IMR-90 (cell line): ENCODE results near the gene GDF10. TPM values are rescaled to one million over a fixed set of nuclear protein-coding genes. Genes with fewer than 3 reads are reported as not detected.

ENCODE experiments used
- ATAC-seq: fragments of 200-7000 bp; cut with Tn5 transposase; 2 replicates; pipeline ENCODE4 v1.9.1; 2020; ENCODE audit warnings: low read depth, mild to moderate bottlenecking, moderate library complexity
- BruUV-seq: library from RNA; stranded (reverse); fragments of 400-500 nt; replicated peaks from 2 replicates; lab custom pipeline; 2021; lab: Mats Ljungman, UMichigan
- CTCF ChIA-PET: fragments of 300-600 bp; formaldehyde crosslinking; extraction: SDS; loops from one replicate; lab custom pipeline; 2021; ENCODE audit warnings: antibody characterized with exemption; lab: Yijun Ruan, JAX
- POLR2A ChIA-PET: fragments of 300-600 bp; sonication (Branson Sonifier 250); formaldehyde crosslinking; loops from one replicate; lab custom pipeline; 2022; ENCODE audit warnings: antibody characterized with exemption; ENCODE audit not compliant: unreplicated experiment; lab: Charles Lee
- DNase-seq: peaks from one replicate; pipeline ENCODE4 v3.0.0; 2013
- H2AFZ ChIP-seq: replicated peaks from 2 replicates; pipeline ENCODE3; 2013; ENCODE audit warnings: low read length, mild to moderate bottlenecking; ENCODE audit not compliant: poor library complexity
- H2AK5ac ChIP-seq: 2 replicates; pipeline ENCODE4 v1.6.1; 2013; ENCODE audit warnings: low read depth, low read length, inconsistent platforms
- H2AK9ac ChIP-seq: replicated peaks from 2 replicates; pipeline ENCODE3; 2013; ENCODE audit warnings: mild to moderate bottlenecking, low read depth, low read length, moderate library complexity; ENCODE audit not compliant: poor library complexity
- H2BK120ac ChIP-seq: 2 replicates; pipeline ENCODE4 v1.6.1; 2013; ENCODE audit warnings: low read depth, low read length, inconsistent platforms
- H2BK15ac ChIP-seq: 3 replicates; pipeline ENCODE4 v1.6.1; 2013; ENCODE audit warnings: low read depth, low read length, inconsistent platforms
- H2BK20ac ChIP-seq: 2 replicates; pipeline ENCODE4 v1.6.1; 2013; ENCODE audit warnings: low read depth, mild to moderate bottlenecking, inconsistent platforms, low read length, moderate library complexity
- H2BK5ac ChIP-seq: 2 replicates; pipeline ENCODE4 v1.6.1; 2013; ENCODE audit warnings: mild to moderate bottlenecking, low read depth, low read length, inconsistent platforms; ENCODE audit not compliant: poor library complexity, severe bottlenecking
- H3K14ac ChIP-seq: replicated peaks from 2 replicates; pipeline ENCODE4 v1.6.1; 2013; ENCODE audit warnings: low read depth, low read length, inconsistent platforms
- H3K18ac ChIP-seq: 2 replicates; pipeline ENCODE4 v1.6.1; 2013; ENCODE audit warnings: low read depth, low read length, control low read depth
- H3K23ac ChIP-seq: 2 replicates; pipeline ENCODE4 v1.6.1; 2013; ENCODE audit warnings: low read depth, low read length, inconsistent platforms
- H3K27ac ChIP-seq: 2 replicates; pipeline ENCODE4 v1.5.1; 2013; ENCODE audit warnings: mild to moderate bottlenecking, control low read depth, low read length; ENCODE audit not compliant: insufficient read depth
- H3K27me3 ChIP-seq: 2 replicates; pipeline ENCODE4 v1.6.1; 2013; ENCODE audit warnings: low read length; ENCODE audit not compliant: control insufficient read depth, insufficient read depth
- H3K36me3 ChIP-seq: 2 replicates; pipeline ENCODE4 v1.6.1; 2013; ENCODE audit warnings: low read length, mixed read lengths; ENCODE audit not compliant: control insufficient read depth, insufficient read depth
- H3K4ac ChIP-seq: 2 replicates; pipeline ENCODE4 v1.6.1; 2013; ENCODE audit warnings: low read depth, low read length, inconsistent platforms
- H3K4me1 ChIP-seq: 2 replicates; pipeline ENCODE4 v1.6.1; 2013; ENCODE audit warnings: low read length, mixed read lengths; ENCODE audit not compliant: control insufficient read depth, insufficient read depth
- H3K4me2 ChIP-seq: 2 replicates; pipeline ENCODE4 v1.6.1; 2013; ENCODE audit warnings: low read depth, mild to moderate bottlenecking, control low read depth, low read length, moderate library complexity
- H3K4me3 ChIP-seq: 2 replicates; pipeline ENCODE4 v1.5.1; 2013; ENCODE audit warnings: low read depth, mild to moderate bottlenecking, control low read depth, low read length, moderate library complexity; ENCODE audit not compliant: insufficient read depth
- H3K56ac ChIP-seq: 2 replicates; pipeline ENCODE4 v1.6.1; 2013; ENCODE audit warnings: low read length, inconsistent platforms; ENCODE audit not compliant: insufficient read depth; ENCODE audit errors: extremely low read depth
- H3K79me1 ChIP-seq, 2 experiments: 2 replicates each; pipeline ENCODE4 v1.6.1; 2013; ENCODE audit warnings: low read length in 2 of 2, inconsistent platforms in 1 of 2, low read depth in 1 of 2
- H3K9ac ChIP-seq: 2 replicates; pipeline ENCODE4 v1.6.1; 2013; ENCODE audit warnings: low read depth, low read length, control low read depth
- H3K9me1 ChIP-seq: 2 replicates; pipeline ENCODE4 v1.6.1; 2013; ENCODE audit warnings: low read length, inconsistent platforms; ENCODE audit not compliant: insufficient read depth
- H3K9me3 ChIP-seq: 2 replicates; pipeline ENCODE4 v1.6.1; 2013; ENCODE audit warnings: low read length; ENCODE audit not compliant: control insufficient read depth, insufficient read depth
- H4K20me1 ChIP-seq: 2 replicates; pipeline ENCODE4 v1.6.1; 2013; ENCODE audit warnings: low read length, inconsistent platforms; ENCODE audit not compliant: insufficient read depth
- H4K5ac ChIP-seq: 2 replicates; pipeline ENCODE4 v1.6.1; 2013; ENCODE audit warnings: mild to moderate bottlenecking, low read depth, low read length, control low read depth
- H4K8ac ChIP-seq, 2 experiments: 2 replicates each; pipeline ENCODE4 v1.6.1; 2013; ENCODE audit warnings: low read depth in 2 of 2, low read length in 2 of 2, control low read depth in 1 of 2, inconsistent platforms in 1 of 2
- H4K91ac ChIP-seq: 2 replicates; pipeline ENCODE4 v1.6.1; 2013; ENCODE audit warnings: low read depth, low read length, inconsistent platforms; ENCODE audit not compliant: insufficient read depth
- CEBPB ChIP-seq: IDR thresholded peaks from 2 replicates; pipeline ENCODE4 v1.6.1; 2012; ENCODE audit warnings: low read depth, low read length, improper control_type of control experiment
- CHD1 ChIP-seq: IDR thresholded peaks from 2 replicates; pipeline ENCODE4 v1.6.1; 2012; ENCODE audit warnings: low read depth, low read length, improper control_type of control experiment
- FOS ChIP-seq: fragments of 150-350 bp; IDR thresholded peaks from 2 replicates; pipeline ENCODE4 v1.6.1; 2016; ENCODE audit warnings: low read depth, low read length
- MAFK ChIP-seq: IDR thresholded peaks from 2 replicates; pipeline ENCODE4 v1.6.1; 2012; ENCODE audit warnings: low read depth, low read length, improper control_type of control experiment
- MAZ ChIP-seq: IDR thresholded peaks from 2 replicates; pipeline ENCODE4 v1.6.1; 2012; ENCODE audit warnings: low read depth, mild to moderate bottlenecking, low read length, improper control_type of control experiment, moderate library complexity, borderline replicate concordance
- MXI1 ChIP-seq: IDR thresholded peaks from 2 replicates; pipeline ENCODE4 v1.6.1; 2012; ENCODE audit warnings: low read depth, mild to moderate bottlenecking, low read length, moderate library complexity, borderline replicate concordance
- POLR2A ChIP-seq: IDR thresholded peaks from 2 replicates; pipeline ENCODE4 v1.6.1; 2012; ENCODE audit warnings: mild to moderate bottlenecking, low read depth, low read length
- RCOR1 ChIP-seq: IDR thresholded peaks from 2 replicates; pipeline ENCODE4 v1.6.1; 2012; ENCODE audit warnings: mild to moderate bottlenecking, low read length, improper control_type of control experiment; ENCODE audit not compliant: insufficient replicate concordance
- RFX5 ChIP-seq: IDR thresholded peaks from 2 replicates; pipeline ENCODE4 v1.8.0; 2012; ENCODE audit warnings: low read depth, mild to moderate bottlenecking, low read length, moderate library complexity
- SMC3 ChIP-seq: fragments of 150-350 bp; IDR thresholded peaks from 2 replicates; pipeline ENCODE4 v1.6.1; 2016; ENCODE audit warnings: low read depth, mild to moderate bottlenecking, antibody characterized with exemption, low read length, moderate library complexity
- WGBS, 2 experiments: methylation state at CpG; one replicate each; pipeline versions ENCODE4 v1.1.5 to v1.1.7; 2013; ENCODE audit warnings: missing lambda C conversion rate in 2 of 2; ENCODE audit not compliant: insufficient read length in 1 of 2; ENCODE audit errors: extremely low coverage in 2 of 2; 5-methylcytosine and 5-hydroxymethylcytosine counted together
- dilution Hi-C: fragments of 300-500 bp; cut with HindIII; formaldehyde crosslinking; loops from one replicate; pipeline ENCODE4 v1.14.3; 2018; ENCODE audit warnings: low sequenced_read_pairs; ENCODE audit not compliant: unreplicated experiment
- in situ Hi-C: fragments of 300-500 bp; cut with MboI; formaldehyde crosslinking; loops from 3 replicates; pipeline ENCODE4 v1.14.3; 2019; ENCODE audit warnings: low sequenced_read_pairs, inconsistent platforms, mixed read lengths
- intact Hi-C: fragments of 100-400 bp; cut with micrococcal nuclease; formaldehyde crosslinking; loops from 2 replicates; pipeline ENCODE4 v1.10.0; 2022
- polyA plus RNA-seq, 3 experiments: library from polyadenylated mRNA; depleted of rRNA; stranded (reverse); fragments of >200 nt; gene quantifications; 2 replicates each; pipeline ENCODE4 v1.2.3, GENCODE V29; 2012; ENCODE audit warnings: low replicate concordance in 1 of 3
- total RNA-seq: library from RNA; depleted of rRNA; stranded (reverse); fragments of >200 nt; gene quantifications from 2 replicates; pipeline ENCODE4 v1.2.3, GENCODE V29; 2012
- TF ChIP-seq, protein P1 (sequence below): conservative IDR thresholded peaks from 2 replicates; pipeline ENCODE4 v1.5.1; 2012; ENCODE audit warnings: mild to moderate bottlenecking, low read depth, low read length, improper control_type of control experiment
- TF ChIP-seq, protein P2 (sequence below): fragments of 150-350 bp; IDR thresholded peaks from 2 replicates; pipeline ENCODE4 v1.6.1; 2017; ENCODE audit warnings: mild to moderate bottlenecking, antibody characterized with exemption, low read length, low read depth

GDF10 gene
- total and polyA plus RNA-seq, 2 of the 4 experiments (the other 2 are of a cell fraction), result 0.34 TPM; not detected in 1

DNA sequence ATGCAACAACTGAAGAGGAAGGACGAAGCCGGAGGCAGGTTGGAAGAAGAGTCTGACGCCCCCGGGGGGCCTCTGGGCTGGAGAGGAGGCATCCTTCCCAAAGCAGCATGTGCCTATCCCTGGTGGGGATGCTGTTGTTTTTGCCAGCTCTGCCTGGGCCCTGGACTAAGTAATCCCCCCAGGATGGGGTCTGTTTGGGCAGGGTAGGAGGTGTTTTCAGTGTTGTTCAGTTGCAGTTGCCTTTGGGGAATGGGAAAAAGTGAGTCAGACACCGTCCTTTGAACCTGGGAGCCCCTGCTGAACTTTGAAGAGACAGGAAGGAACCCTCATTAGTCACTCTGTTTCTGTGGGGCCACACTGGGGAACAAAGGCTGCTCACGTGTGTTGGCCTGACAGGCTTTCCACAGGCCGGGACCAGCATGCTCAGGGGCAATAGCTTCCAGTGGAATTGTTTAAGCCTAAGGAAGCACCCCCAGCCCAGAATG, 35.2 kb upstream of the GDF10 start:
- TF ChIP-seq, protein P1, sequence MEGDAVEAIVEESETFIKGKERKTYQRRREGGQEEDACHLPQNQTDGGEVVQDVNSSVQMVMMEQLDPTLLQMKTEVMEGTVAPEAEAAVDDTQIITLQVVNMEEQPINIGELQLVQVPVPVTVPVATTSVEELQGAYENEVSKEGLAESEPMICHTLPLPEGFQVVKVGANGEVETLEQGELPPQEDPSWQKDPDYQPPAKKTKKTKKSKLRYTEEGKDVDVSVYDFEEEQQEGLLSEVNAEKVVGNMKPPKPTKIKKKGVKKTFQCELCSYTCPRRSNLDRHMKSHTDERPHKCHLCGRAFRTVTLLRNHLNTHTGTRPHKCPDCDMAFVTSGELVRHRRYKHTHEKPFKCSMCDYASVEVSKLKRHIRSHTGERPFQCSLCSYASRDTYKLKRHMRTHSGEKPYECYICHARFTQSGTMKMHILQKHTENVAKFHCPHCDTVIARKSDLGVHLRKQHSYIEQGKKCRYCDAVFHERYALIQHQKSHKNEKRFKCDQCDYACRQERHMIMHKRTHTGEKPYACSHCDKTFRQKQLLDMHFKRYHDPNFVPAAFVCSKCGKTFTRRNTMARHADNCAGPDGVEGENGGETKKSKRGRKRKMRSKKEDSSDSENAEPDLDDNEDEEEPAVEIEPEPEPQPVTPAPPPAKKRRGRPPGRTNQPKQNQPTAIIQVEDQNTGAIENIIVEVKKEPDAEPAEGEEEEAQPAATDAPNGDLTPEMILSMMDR, result no peak
- TF ChIP-seq MXI1 (no peak), MAZ (no peak), FOS (no peak), MAFK (no peak), SMC3 (no peak), CHD1 (no peak), POLR2A (no peak), CEBPB (no peak), RCOR1 (no peak), RFX5 (no peak)
- TF ChIP-seq, protein P2, sequence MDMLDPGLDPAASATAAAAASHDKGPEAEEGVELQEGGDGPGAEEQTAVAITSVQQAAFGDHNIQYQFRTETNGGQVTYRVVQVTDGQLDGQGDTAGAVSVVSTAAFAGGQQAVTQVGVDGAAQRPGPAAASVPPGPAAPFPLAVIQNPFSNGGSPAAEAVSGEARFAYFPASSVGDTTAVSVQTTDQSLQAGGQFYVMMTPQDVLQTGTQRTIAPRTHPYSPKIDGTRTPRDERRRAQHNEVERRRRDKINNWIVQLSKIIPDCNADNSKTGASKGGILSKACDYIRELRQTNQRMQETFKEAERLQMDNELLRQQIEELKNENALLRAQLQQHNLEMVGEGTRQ, result no peak
- POLR2A ChIA-PET, result no interaction called here

More for the DNA sequence above, 35.2 kb upstream of the GDF10 start:
- Histone ChIP-seq H2AK5ac (no peak overlapping the region), H3K56ac (no peak overlapping the region), H4K20me1 (no peaks in the 10 kb centered on the region), H3K14ac (no peak overlapping the region), H2BK15ac (no peak overlapping the region), H2AFZ (no peak overlapping the region), H2BK20ac (no peak overlapping the region), H3K79me1 (no peaks in the 10 kb centered on the region), H3K4ac (no peak overlapping the region), H3K27me3 (peaks cover 11% of the 10 kb centered on the region), H2BK120ac (no peak overlapping the region), H4K5ac (no peak overlapping the region), H4K8ac (no peak overlapping the region), H3K9ac (no peak overlapping the region), H3K27ac (no peak overlapping the region), H3K9me1 (no peaks in the 10 kb centered on the region), H4K91ac (no peak overlapping the region), H2AK9ac (no peak overlapping the region), H3K36me3 (no peaks in the 10 kb centered on the region), H3K4me1 (no peaks in the 10 kb centered on the region), H3K23ac (no peak overlapping the region), H3K18ac (no peak overlapping the region), H3K4me3 (no peak overlapping the region), H3K9me3 (peaks cover 2% of the 10 kb centered on the region), H2BK5ac (no peak overlapping the region), H3K4me2 (no peak overlapping the region)
- dilution Hi-C loops, result no loop called here
- CTCF ChIA-PET, result interaction anchor here (0.6 kb wide), 1 partner anchor 26 kb away, joined by 3 read pairs; no protein-coding TSS in a partner anchor
- BruUV-seq, result no TSS peak
- DNase-seq (no peak), ATAC-seq (no peak)
- WGBS, 2 experiments, result 71% methylated on average over 3 of the region's 7 CpGs; no CpG with 5 or more reads in 1 of the 2 experiments
- intact Hi-C loops, result no loop called here
- in situ Hi-C loops, result no loop called here
